Stimulated activated CD4-positive, alpha-beta T cell treated with anti-CD3 and anti-CD28 coated beads, Interleukin-15, amount 100 ng/mL, for 24 hours (primary cell): Measurements from ENCODE around the gene CDKN2AIPNL.
"Not testable (repeated sequence)": the region's sequence is repeated elsewhere in the genome, so short reads cannot be mapped to it uniquely, and the experiment has no call there.

ENCODE experiments used
- DNase-seq: peaks from one replicate; pipeline ENCODE4 v3.0.0-alpha.2; 2020

CDKN2AIPNL gene

DNA sequence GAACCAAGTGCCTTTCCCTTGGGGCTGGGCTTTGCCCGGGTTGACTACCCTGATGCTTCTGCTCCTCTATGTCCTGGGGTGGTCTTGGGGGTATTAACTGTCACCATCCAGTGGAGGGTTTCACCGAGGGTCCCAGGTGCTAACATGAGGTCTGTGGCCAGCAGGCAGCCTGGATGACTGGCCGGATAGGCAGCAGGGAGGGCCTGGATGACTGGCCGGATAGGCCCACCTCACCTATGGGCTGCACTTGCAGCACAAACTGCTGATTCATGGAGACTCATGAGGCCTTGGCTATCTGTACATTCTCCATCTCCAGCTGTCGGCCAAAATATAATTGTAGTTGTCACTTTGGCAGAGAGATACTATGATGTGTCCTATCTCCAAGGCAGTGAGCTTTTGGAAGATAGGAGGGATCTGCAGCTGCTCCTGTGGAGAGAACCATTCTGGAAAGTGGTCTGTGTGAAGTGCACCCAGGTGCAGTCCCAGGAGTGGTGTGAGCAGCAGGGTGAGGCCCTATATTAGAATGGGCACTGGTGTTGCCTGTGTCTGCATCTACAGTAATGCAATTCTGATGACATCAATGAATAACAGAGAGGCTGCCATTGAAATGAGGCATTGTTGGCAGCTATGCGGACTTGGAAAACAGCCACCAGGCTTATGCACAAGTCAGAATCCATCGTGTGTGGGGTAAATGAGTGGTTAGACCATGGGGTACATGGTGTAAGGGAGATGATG lies 26.3 kb upstream of the CDKN2AIPNL start:
- no peak for DNase-seq

DNA sequence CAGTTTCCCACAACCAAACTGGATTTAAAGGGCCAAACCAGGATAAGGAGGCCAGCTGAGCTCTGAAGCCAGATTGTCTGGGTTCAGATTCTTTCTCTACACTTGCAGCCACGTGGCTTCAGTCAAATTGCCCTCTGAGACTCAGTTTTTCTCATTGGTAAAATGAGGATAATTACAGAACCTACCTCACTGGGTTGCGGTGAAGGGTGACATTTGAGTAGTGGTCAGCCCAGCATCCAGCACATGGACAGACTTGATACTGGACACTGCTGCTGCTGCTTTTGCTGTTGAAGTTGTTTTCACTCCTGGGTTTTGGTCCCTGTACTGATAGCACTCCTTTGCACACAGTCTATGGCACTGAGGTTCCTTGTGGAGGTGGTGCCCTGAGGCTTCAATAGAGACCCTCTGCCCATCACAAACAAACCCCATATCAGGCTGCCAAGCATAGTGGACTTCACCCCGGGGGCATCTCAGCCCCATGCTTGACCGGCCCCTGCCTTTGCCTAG lies 25.7 kb upstream of the CDKN2AIPNL start:
- DNase-seq: no peak

DNA sequence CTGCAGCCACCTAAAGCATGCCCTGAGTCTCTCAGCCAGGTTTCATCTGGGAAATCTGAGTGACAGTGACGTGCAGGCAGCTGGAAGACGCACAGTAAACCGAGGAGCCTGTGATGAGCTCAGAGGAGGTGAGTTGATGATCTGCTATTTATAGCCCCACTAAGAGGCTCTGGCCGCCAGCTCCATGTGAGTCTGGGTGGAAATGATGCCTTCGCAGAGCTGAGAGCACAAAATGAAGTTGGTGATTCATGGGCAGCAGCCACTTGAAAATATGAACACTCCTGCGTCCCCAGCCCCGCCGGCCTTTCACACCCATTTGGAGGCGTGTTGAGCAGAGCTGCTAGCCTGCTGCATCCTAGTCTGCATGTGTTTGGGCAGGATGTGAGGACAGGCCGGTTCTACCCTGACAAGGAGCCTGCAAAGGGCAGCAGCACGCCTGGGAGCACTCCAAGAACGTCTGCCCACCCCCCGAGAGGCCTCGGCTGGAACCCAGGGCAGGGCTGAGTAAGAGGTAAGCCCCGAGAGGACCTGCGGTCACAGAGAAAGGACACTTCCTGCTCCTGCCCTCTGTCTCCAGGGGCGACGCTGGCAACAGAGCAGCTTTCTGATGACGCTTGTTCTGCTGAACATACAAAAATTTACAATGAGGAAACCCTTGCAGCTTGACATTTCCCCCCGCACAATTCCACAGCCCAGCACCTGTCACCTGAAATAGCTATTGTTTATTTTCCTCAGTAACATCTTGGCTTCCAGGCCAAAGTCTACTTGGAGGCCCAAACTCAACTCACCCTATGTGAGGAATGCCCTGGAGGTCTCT lies 25.1 kb upstream of the CDKN2AIPNL start:
- DNase-seq: peak; percentile 66

DNA sequence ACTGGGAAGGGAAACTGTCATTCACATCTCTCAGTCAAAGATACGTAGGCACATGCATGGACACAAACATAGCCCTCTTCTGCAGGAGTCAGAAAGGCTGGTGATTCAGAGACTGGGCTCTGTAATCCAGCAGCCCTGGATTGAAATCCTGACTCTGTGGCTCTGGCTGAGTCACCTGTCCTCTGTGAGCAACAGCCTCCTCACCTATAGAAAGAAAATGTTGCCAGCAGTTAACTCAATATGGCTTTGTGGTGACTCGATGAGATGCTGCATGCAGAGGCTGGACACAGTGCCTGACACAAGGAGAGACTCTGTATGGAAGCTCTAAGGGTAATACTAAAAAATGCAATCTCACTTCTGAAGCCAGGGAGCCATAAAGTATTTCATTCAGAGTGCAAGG lies 23.9 kb upstream of the CDKN2AIPNL start:
- DNase-seq: peak; percentile 23

DNA sequence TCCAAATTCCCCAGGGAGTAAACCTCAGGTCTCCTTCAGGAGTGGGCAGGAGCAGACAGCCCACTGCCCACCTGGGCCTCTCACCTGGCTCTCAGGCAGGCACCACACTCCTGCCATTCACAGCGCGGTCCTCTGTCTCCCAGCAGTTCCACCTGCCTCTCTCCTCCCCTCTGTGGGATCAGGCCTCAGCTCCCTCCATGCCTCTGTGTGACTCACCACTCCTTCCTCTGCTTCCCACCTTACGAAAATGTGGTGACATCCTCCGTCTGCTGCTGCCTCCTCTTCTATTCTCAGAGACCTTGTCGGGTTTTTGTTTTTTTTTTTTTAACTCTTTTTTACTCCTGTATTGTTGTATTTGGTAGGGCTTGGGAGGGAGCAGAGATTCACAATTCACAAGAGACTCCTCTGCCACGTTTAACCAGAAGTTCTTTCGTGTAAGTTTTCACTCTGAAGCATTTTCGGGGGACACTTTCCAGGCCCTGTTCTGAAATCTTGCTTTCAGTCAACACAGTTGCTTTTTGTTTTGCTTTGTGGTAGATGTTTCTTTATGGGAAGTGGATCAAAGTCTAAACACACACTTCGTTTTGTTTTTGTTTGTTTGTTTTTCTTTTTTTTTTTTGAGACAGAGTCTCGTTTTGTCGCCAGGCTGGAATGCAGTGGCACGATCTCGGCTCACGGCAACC lies 21.1 kb upstream of the CDKN2AIPNL start:
- DNase-seq: no peak

DNA sequence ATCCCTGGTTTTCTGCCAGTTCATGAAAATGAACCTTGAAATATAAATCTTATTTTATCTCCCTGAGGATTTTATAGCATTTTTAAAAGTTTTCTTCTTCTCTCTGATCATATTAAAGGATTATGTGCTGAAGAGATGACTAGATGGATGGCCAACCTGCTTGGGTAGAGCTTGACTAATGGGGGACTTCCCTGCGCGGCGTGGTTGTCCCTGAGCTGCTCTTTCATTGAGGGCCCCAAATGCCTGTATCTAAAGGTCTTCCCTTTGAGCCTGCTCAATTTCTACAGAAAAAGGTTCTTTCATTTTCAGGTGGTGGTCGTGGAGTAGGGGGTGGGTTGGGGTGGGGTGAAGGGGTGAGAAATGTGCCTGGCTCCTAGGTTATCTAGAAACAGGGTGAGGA lies 20.5 kb upstream of the CDKN2AIPNL start:
- DNase-seq: peak; percentile 32

DNA sequence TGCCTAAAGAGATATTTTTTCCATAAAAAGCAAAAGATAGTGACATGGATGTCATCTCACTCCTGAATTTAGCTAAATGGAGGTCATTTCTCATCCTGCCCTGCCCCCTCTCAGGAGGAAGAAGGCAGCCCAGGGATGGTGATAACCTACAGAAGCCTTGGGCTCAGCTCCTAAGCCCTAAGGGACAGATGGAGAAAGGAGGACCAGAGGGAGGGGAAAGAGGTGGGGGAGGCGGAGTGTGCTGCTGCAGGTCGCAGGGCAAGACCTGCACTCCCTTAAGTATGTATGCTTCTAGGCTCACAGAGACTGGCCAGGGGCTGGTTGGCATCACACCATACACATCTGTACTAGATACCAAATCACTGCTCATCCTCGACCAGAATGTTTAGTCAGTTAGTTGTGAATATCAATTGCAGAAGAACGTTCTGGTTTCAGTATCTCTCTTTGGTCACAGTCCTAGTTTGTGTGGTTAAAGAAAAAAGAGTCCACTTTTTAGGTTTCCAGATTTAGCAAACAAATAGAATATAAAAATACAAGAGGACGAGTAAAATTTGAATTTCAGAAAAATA lies 18.4 kb upstream of the CDKN2AIPNL start:
- no peak for DNase-seq

DNA sequence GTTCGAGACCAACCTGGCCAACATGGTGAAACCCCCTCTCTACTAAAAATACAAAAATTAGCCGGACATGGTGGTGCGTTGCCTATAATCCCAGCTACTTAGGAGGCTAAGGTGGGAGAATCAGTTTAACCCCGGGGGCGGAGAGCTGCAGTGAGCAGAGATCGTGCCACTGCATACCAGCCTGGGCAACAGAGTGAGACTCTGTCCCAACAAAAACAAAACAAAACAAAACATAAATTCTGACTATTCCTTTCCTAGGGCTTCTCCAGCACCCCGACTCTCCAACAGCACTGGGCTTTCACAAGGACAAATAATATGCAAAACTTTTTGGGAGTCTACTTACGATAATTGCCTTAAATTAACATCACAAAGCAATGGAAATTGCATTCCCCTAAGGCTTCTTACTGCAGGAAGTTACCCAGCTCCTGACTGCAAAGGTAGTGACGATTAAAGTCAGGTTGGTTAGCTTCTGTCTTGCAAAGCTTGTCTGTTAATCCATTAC lies 15.9 kb upstream of the CDKN2AIPNL start:
- no peak for DNase-seq

DNA sequence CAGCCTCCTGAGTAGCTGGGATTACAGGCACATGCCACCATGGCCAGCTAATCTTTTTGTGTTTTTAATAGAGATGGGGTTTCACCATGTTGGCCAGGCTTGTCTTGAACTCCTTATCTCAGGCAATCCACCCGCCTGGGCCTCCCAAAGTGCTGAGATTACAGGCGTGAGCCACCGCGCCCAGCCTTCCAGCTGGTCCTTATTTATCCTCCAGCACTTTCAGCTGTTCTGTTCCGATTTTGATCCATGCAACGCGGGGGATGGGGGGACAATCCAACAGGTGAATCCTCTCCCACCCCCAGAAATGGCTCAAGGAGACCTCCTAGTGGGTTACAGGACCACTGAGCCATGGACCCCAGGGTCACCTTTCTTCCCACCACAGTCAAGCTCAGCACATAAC lies 14.7 kb upstream of the CDKN2AIPNL start:
- DNase-seq: no peak

DNA sequence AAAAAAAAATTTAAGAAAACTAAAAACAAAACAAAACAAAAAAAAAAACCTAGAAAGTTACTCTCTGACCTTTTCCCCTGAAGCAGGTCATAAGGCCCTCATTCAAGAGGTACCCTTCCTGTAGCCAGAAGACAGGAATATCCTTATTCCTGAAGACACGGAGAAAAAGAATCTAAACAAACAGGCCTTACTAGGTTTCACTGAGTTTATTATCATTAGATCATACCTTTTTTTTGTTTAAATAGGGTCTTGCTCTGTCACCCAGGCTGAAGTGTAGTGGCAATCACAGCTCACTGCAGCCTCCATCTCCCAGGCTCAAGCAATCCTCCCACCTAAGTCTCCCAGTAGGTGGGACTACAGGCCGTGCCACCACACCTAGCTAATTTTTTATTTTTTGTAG lies 11.7 kb upstream of the CDKN2AIPNL start:
- DNase-seq: no peak

DNA sequence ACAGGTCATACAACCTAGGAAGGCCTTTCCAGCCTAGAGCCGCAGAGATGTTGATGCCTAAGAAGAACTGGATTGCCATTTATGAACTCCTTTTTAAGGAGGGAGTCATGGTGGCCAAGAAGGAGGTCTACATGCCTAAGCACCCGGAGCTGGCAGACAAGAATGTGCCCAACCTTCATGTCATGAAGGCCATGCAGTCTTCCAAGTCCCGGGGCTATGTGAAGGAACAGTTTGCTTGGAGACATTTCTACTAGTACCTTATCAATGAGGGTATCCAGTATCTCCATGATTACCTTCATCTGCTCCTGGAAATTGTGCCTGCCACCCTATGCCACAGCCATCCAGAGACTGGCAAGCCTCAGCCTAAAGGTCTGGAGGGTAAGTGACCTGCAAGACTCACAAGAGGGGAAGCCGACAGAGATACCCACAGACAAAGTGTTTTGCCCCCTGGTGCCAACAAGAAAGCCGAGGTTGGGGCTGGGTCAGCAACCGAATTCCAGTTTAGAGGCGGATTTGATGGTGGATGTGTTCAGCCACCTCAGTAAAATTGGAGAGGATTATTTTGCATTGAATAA lies 11.2 kb upstream of the CDKN2AIPNL start:
- no peak for DNase-seq

DNA sequence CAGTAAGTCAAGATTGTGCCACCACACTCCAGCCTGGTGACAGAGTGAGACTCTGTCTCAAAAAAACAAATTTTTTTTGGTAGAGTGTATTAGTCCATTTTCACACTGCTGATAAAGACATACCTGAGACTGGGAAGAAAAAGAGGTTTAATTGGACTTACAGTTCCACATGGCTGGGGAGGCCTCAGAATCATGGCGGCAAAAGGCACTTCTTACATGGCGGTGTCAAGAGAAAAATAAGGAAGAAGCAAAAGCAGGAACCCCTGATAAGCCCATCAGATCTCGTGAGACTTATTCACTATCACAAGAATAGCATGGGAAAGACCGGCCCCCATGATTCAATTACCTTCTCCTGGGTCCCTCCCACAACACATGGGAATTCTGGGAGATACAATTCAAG lies 9.4 kb upstream of the CDKN2AIPNL start:
- not testable (repeated sequence) for DNase-seq

DNA sequence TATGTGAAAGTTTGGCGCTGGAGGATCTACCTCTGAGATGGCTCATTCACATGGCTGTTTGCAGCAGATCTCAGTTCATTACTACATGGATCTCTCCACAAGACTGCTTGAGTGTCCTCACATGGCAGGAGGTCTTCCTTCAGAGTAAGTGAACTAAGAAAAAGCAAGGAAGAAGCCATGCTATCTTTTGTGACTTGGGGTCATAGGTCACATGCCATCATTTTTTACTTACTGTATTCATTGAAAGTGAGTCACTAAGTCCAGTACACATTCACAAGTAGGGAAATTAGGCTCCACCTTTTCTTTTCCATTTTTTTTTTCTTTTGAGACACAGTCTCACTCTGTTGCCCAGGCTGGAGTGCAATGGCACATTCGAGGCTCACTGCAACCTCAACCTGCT lies 8.7 kb upstream of the CDKN2AIPNL start:
- no peak for DNase-seq

DNA sequence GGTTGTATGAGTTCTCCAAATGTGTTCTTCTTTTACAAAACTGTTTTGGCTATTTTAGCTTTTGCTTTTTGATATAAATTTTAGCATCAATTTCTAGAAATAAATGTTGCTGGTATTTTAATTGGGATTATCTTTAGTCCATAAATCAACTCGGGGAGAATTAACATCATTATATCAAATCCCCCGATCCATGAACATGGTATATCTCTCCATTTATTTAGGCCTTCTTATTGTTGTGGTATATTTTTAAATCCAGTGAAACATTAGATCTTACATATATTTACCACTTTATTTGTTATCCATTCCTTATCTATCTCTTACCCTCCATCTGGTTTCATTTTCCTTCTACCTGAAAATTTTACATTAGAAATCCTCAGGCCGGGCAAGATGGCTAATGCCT lies 7.3 kb upstream of the CDKN2AIPNL start:
- no peak for DNase-seq

DNA sequence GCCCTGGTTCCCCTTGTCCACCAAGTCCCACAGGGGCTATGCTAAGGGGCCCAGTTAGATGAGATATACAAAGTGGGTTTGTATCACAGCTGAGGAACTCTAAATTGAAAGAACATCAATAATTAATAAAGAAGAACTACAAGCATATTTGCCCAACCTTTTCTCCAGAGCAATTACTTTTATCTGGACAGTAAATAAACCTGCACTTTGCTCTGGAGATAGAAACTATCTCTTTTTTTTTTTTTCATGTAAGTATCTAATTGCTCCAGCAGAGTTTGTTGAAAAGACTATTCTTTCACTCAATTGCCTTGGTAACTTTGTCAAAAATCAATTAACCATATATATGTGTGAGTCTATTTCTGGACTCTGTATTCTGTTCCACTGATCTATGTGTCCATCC lies 6.0 kb upstream of the CDKN2AIPNL start:
- no peak for DNase-seq

DNA sequence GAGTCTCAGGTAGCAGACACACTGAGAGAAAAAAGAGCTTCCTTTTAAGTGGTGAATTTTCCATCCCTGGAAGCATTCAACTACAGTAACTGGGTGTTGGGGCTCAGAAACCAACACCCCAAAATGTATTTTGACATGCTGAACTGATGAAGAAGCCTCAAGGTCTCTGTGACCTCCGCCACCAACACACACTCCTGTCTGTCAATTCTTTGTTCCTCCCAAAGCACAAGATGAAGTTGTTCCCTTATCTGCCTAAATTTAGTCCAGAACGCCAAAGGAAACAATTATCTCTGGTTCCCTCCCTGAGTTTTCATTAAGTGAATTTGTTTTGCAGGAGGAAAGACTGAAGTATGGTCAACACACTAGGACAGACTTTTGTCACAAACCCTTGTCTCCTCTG lies 1.4 kb upstream of the CDKN2AIPNL start:
- DNase-seq: no peak

DNA sequence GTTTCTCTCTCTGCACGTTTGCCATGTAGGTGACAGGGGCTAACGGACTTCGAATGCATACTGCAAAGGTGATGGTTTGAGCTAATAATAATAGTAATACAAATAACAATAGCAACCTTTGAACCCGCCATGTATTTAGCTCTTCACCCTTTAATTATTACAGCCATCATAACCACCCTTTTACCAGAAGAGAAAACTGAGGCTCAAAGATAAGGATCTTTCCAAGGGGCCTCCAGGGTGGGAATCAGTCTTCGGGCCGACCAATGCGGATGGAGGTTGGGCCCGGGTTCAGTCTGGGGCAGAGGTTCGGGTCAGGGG lies 494 bp downstream of the CDKN2AIPNL start:
- DNase-seq: no peak

DNA sequence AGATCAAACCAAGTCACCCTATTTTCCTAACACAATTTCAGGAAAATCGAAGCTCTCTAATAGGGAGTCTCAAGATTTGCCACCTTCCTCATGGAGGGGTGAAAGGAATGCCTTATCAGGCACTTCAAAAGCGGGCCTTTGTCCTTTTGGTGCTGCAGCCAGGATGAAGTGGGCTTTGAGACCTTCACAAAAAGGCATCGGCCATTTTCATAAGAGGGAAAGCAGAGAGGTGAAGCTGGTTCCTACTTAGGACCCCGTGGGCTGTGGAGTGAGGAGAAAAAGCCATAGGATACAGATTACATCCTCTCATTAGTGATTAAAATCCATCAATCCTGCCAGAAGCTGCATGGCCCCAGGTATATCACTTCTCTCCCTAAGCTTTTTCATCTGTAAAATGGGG lies 859 bp downstream of the CDKN2AIPNL start:
- DNase-seq: no peak

DNA sequence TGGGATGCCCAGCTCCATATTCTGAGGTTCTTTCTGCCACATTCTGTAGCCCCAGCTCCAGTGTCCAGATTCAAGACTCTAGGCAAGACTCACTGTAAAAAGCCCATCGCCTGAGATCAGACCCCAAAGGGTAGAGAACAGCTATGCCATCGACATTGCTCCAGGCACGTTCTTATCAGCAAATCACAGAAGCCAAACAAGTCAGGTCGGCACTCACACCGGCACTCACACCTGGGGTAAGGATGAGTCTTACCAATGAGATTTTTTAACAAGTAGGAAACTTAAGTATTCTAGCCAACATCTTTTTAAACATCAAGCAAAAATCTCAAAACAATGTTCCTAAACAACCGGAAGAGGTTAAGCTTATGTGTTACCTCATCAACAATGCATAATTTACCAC lies 2.4 kb downstream of the CDKN2AIPNL start:
- no peak for DNase-seq

DNA sequence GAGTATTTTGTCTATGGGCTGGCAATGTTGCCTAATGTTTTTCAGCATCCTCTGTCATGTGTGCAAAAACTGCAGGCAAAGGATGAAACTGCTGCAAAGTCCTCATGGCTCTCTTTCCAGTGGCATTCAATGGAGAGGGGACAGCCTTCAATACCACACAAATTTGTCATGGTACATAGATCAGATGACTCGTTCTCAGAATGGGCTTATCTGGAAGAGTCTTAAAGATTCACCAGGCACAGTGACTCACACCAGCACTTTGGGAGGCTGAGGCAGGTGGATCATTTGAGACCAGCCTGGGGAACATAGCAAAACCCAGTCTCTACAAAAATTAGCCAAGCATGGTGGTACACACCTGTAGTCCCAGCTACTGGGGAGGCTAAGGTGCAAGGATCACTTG lies 5.3 kb downstream of the CDKN2AIPNL start:
- DNase-seq: peak; percentile 11

DNA sequence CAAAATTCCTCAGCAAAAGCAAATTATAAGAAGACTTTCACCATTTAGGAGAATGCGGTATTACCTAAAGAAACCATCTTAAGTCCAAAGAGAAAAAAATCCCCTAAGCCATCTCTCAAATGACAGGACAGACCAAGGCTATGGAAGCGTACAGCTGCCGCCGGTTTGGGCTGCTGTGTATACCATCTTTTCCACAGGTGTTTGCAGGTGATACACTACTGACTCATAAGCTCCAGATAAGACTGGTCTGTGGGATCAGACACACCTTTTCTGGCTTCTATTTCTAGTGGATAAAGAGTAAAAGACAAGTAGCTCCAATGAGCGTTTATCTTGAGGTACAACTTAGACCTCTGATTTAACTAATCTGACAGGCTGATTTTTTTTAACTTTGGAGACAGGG lies 7.7 kb downstream of the CDKN2AIPNL start:
- DNase-seq: no peak

DNA sequence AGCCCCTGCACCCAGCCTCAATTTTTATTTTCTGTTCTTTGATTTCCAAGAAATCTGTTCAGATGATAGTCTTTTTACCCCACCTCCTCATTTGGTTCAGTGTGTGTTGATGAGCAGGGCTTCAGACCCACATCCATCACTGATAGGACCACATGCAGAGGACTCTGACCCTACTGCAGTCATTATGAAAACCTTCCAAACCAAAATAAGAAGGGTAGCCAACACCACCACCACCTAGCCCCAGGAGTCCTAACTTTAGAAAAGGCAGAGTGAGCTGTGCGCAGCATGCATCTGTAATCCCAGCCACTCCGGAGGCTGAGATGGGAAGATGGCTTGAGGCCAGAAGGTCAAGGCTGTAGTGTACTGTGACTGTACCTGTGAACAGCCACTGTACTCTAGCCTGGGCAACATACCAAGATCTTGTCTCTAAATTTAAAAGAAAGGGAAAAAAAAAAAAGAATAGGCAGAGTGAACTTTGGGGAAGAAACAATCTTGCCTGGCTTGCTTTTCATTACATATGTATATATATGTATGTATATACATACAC lies 13.0 kb downstream of the CDKN2AIPNL start:
- no peak for DNase-seq

DNA sequence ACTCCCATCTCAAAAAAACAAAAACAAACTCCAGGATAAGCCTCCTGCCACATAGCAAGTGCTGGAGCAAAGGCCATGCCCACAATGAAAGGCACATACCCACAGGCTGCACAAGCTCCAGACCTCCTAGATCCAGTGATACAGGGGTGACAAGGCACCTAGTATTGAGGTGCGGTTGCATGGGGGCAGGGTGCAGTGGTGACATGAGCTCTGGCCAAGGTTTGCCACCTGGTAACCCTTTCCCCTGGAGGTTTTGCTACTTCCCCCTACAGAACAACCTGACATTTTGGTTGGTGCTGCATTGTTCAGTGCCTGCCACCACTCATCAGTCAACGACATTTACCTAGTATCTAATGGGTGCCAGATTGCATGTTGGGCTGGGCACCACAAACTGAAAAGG lies 14.5 kb downstream of the CDKN2AIPNL start:
- no peak for DNase-seq
